HAP-1 (cell line): Measurements from ENCODE around the gene CPSF4L.

Experiments
- DNase-seq, 2 experiments: peaks; one replicate each; pipeline ENCODE4 v3.0.0-alpha.2; 2016 to 2020; ENCODE audit warnings: low spot score in 2 of 2
- H3K27me3 ChIP-seq: fragments of 250-450 bp; sonication (Bioruptor Pico); 2 replicates; pipeline ENCODE4 v1.5.1; 2020; ENCODE audit warnings: low read depth, mild to moderate bottlenecking, moderate library complexity
- H3K36me3 ChIP-seq: fragments of 250-450 bp; sonication (Bioruptor Pico); replicated peaks from 2 replicates; pipeline ENCODE4 v1.5.1; 2020; ENCODE audit warnings: mild to moderate bottlenecking
- H3K4me1 ChIP-seq: fragments of 250-450 bp; sonication (Bioruptor Pico); 2 replicates; pipeline ENCODE4 v1.5.1; 2020; ENCODE audit warnings: mild to moderate bottlenecking
- H3K4me3 ChIP-seq: fragments of 250-450 bp; sonication (Bioruptor Pico); 2 replicates; pipeline ENCODE4 v1.5.1; 2020; ENCODE audit warnings: mild to moderate bottlenecking, moderate library complexity
- H3K9me3 ChIP-seq: fragments of 250-450 bp; sonication (Bioruptor Pico); 2 replicates; pipeline ENCODE4 v1.5.1; 2020; ENCODE audit warnings: mild to moderate bottlenecking, moderate library complexity
- in situ Hi-C: fragments of 300-500 bp; cut with MboI; formaldehyde crosslinking; loops from 3 replicates; pipeline ENCODE4 v1.14.3; 2020; ENCODE audit warnings: low sequenced_read_pairs, inconsistent platforms, mixed read lengths

The CPSF4L gene

GRCh38 chr17:73284906-73285602 lies 23.4 kb upstream of the CPSF4L start:
- Histone ChIP-seq H3K4me3 (no peak overlapping the region), H3K9me3 (no peaks in the 10 kb centered on the region), H3K36me3 (peaks cover 15% of the 10 kb centered on the region), H3K4me1 (no peaks in the 10 kb centered on the region), H3K27me3 (no peaks in the 10 kb centered on the region)
- no peak for DNase-seq
- in situ Hi-C loops: no loop called here

- DNase-seq: no peak
- in situ Hi-C loops: no loop called here
- H3K27me3 ChIP-seq: no peaks in the 10 kb centered on the region
- H3K36me3 ChIP-seq: peaks cover 15% of the 10 kb centered on the region
- H3K4me1 ChIP-seq: no peaks in the 10 kb centered on the region
- H3K9me3 ChIP-seq: no peaks in the 10 kb centered on the region
- H3K4me3 ChIP-seq: no peak overlapping the region
These were observed 22.7 kb upstream of the CPSF4L start for GRCh38 chr17:73284354-73284753.

- H3K27me3 ChIP-seq: no peaks in the 10 kb centered on the region
- in situ Hi-C loops: no loop called here
- DNase-seq: peak in 1 of 2 experiments; percentile 33
- peaks cover 15% of the 10 kb centered on the region for H3K36me3 ChIP-seq
- H3K9me3 ChIP-seq: no peaks in the 10 kb centered on the region
- peaks cover 3% of the 10 kb centered on the region for H3K4me1 ChIP-seq
- H3K4me3 ChIP-seq: no peak overlapping the region
These were observed 22.2 kb upstream of the CPSF4L start for GRCh38 chr17:73283841-73284282.

- no peaks in the 10 kb centered on the region for H3K9me3 ChIP-seq
- in situ Hi-C loops: no loop called here
These were observed 21.6 kb upstream of the CPSF4L start for GRCh38 chr17:73283250-73283649.

GRCh38 chr17:73282629-73283028 lies 20.9 kb upstream of the CPSF4L start:
- H3K4me3 ChIP-seq: no peak overlapping the region
- no peak for DNase-seq
- H3K36me3 ChIP-seq: peaks cover 15% of the 10 kb centered on the region
- no peaks in the 10 kb centered on the region for H3K27me3 ChIP-seq
- no peaks in the 10 kb centered on the region for H3K9me3 ChIP-seq
- in situ Hi-C loops: no loop called here
- peaks cover 13% of the 10 kb centered on the region for H3K4me1 ChIP-seq

More at GRCh38 chr17:73283250-73283649, 21.6 kb upstream of the CPSF4L start:
- Histone ChIP-seq H3K36me3 (peaks cover 15% of the 10 kb centered on the region), H3K4me1 (peaks cover 8% of the 10 kb centered on the region), H3K4me3 (no peak overlapping the region), H3K27me3 (no peaks in the 10 kb centered on the region)
- no peak for DNase-seq

GRCh38 chr17:73281928-73282327 lies 20.2 kb upstream of the CPSF4L start:
- Histone ChIP-seq H3K9me3 (no peaks in the 10 kb centered on the region), H3K4me3 (no peak overlapping the region), H3K27me3 (no peaks in the 10 kb centered on the region), H3K4me1 (peaks cover 14% of the 10 kb centered on the region), H3K36me3 (peaks cover 15% of the 10 kb centered on the region)
- in situ Hi-C loops: no loop called here
- DNase-seq: no peak

- Histone ChIP-seq H3K9me3 (no peaks in the 10 kb centered on the region), H3K27me3 (no peaks in the 10 kb centered on the region), H3K4me3 (no peak overlapping the region), H3K4me1 (peaks cover 14% of the 10 kb centered on the region), H3K36me3 (peaks cover 7% of the 10 kb centered on the region)
- no peak for DNase-seq
- in situ Hi-C loops: no loop called here
These were observed 18.5 kb upstream of the CPSF4L start for GRCh38 chr17:73280191-73280590.

- H3K4me1 ChIP-seq: peaks cover 14% of the 10 kb centered on the region
These were observed 18.0 kb upstream of the CPSF4L start for GRCh38 chr17:73279704-73280103.

GRCh38 chr17:73278465-73279453 lies 17.1 kb upstream of the CPSF4L start:
- no peak overlapping the region for H3K4me3 ChIP-seq
- in situ Hi-C loops: no loop called here

More at GRCh38 chr17:73279704-73280103, 18.0 kb upstream of the CPSF4L start:
- no peaks in the 10 kb centered on the region for H3K9me3 ChIP-seq
- peaks cover 3% of the 10 kb centered on the region for H3K36me3 ChIP-seq
- H3K4me3 ChIP-seq: no peak overlapping the region
- no peak for DNase-seq
- no peaks in the 10 kb centered on the region for H3K27me3 ChIP-seq
- in situ Hi-C loops: no loop called here

GRCh38 chr17:73278049-73278464 lies 16.4 kb upstream of the CPSF4L start:
- DNase-seq: peak in 1 of 2 experiments; percentile 64
- Histone ChIP-seq H3K27me3 (no peaks in the 10 kb centered on the region), H3K9me3 (no peaks in the 10 kb centered on the region), H3K4me3 (no peak overlapping the region), H3K36me3 (no peaks in the 10 kb centered on the region), H3K4me1 (peaks cover 14% of the 10 kb centered on the region)
- in situ Hi-C loops: no loop called here

More at GRCh38 chr17:73278465-73279453, 17.1 kb upstream of the CPSF4L start:
- H3K9me3 ChIP-seq: no peaks in the 10 kb centered on the region
- DNase-seq: peak; percentile 74 to 77
- no peaks in the 10 kb centered on the region for H3K36me3 ChIP-seq
- H3K27me3 ChIP-seq: no peaks in the 10 kb centered on the region
- peaks cover 14% of the 10 kb centered on the region for H3K4me1 ChIP-seq

GRCh38 chr17:73274490-73274889 lies 12.8 kb upstream of the CPSF4L start:
- DNase-seq: no peak
- Histone ChIP-seq H3K27me3 (no peaks in the 10 kb centered on the region), H3K4me3 (no peak overlapping the region), H3K4me1 (peaks cover 14% of the 10 kb centered on the region), H3K36me3 (no peaks in the 10 kb centered on the region), H3K9me3 (no peaks in the 10 kb centered on the region)
- in situ Hi-C loops: loop anchor here (25.0 kb wide), 1 partner anchor 938 kb away; the partner anchor contains the start of genes RPL38 and TTYH2

GRCh38 chr17:73272906-73273218 lies 11.2 kb upstream of the CPSF4L start:
- no peaks in the 10 kb centered on the region for H3K27me3 ChIP-seq
- H3K9me3 ChIP-seq: no peaks in the 10 kb centered on the region
- no peak for DNase-seq
- H3K4me3 ChIP-seq: no peak overlapping the region
- no peaks in the 10 kb centered on the region for H3K36me3 ChIP-seq
- in situ Hi-C loops: loop anchor here (25.0 kb wide), 1 partner anchor 939 kb away; the partner anchor contains the start of genes RPL38 and TTYH2
- peaks cover 3% of the 10 kb centered on the region for H3K4me1 ChIP-seq

GRCh38 chr17:73271072-73271471 lies 9.4 kb upstream of the CPSF4L start:
- H3K4me1 ChIP-seq: no peaks in the 10 kb centered on the region
- in situ Hi-C loops: loop anchor here (25.0 kb wide), 1 partner anchor 941 kb away; the partner anchor contains the start of genes RPL38 and TTYH2
- H3K4me3 ChIP-seq: no peak overlapping the region
- no peaks in the 10 kb centered on the region for H3K27me3 ChIP-seq
- H3K9me3 ChIP-seq: no peaks in the 10 kb centered on the region
- no peak for DNase-seq
- no peaks in the 10 kb centered on the region for H3K36me3 ChIP-seq
